ENCODE results near the gene ANKRD27.
A peak's percentile ranks its signal among the peaks of the same experiment; 100 is the strongest.

ANKRD27 gene

GRCh38 chr19:32613008-32613407, 62.0 kb downstream of the ANKRD27 start:
- TF ChIP-seq, protein P1, sequence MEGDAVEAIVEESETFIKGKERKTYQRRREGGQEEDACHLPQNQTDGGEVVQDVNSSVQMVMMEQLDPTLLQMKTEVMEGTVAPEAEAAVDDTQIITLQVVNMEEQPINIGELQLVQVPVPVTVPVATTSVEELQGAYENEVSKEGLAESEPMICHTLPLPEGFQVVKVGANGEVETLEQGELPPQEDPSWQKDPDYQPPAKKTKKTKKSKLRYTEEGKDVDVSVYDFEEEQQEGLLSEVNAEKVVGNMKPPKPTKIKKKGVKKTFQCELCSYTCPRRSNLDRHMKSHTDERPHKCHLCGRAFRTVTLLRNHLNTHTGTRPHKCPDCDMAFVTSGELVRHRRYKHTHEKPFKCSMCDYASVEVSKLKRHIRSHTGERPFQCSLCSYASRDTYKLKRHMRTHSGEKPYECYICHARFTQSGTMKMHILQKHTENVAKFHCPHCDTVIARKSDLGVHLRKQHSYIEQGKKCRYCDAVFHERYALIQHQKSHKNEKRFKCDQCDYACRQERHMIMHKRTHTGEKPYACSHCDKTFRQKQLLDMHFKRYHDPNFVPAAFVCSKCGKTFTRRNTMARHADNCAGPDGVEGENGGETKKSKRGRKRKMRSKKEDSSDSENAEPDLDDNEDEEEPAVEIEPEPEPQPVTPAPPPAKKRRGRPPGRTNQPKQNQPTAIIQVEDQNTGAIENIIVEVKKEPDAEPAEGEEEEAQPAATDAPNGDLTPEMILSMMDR (IDR thresholded peaks at IDR 0.05; ENCODE audit: low read depth, low read length), result no peak
- DNase-seq (ENCODE audit: extremely low read depth, low read depth), result no peak

DNA sequence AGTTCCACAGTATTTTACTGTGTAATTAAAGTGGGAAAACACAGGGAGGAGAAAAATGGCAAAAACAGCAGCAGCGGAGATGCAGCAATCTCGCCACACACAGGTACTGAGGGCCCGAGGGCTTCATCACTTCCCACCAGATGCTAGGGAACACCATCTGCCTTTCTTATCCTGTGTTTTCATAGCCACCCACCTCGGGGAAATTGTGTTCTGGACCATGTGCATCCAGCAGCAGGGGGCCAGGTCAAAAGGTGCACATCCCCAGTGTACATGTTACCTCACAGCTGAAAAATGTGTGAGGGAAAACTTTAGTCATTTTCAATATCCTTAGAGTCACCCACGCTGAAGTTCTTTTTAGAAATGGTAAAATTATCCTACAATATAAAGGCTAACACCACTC, 63.8 kb downstream of the ANKRD27 start:
- no peak for DNase-seq (ENCODE audit: extremely low read depth, low read depth)

DNA sequence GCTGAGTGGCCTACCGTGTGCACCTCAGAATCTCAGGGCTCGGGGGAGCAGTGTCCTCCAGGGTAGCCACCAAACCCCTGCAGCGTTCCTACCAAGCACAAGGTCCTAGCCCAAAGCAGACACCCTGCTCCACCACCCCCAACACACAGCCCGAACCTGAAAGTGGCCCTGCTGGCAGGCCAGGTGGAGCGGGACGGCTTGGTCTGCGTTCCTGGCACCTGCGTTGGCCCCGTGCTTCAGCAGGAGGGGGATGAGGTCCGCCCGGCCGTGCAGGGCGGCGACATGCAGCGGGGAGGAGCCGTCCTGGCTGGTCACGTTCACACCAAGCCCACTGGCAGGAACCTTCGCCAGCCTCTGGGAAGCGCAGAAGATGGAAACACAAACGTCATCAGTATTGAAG, 67.5 kb downstream of the ANKRD27 start:
- no peak for DNase-seq (ENCODE audit: extremely low read depth, low read depth)
- TF ChIP-seq, protein P1 (IDR thresholded peaks at IDR 0.05; ENCODE audit: low read depth, low read length), result no peak

More for the DNA sequence above, 63.8 kb downstream of the ANKRD27 start:
- TF ChIP-seq, protein P1 (IDR thresholded peaks at IDR 0.05; ENCODE audit: low read depth, low read length), result no peak

- no peak for DNase-seq (ENCODE audit: extremely low read depth, low read depth)
- TF ChIP-seq, protein P1 (IDR thresholded peaks at IDR 0.05; ENCODE audit: low read depth, low read length), result no peak
These were observed 68.7 kb downstream of the ANKRD27 start for GRCh38 chr19:32606289-32606688.

DNA sequence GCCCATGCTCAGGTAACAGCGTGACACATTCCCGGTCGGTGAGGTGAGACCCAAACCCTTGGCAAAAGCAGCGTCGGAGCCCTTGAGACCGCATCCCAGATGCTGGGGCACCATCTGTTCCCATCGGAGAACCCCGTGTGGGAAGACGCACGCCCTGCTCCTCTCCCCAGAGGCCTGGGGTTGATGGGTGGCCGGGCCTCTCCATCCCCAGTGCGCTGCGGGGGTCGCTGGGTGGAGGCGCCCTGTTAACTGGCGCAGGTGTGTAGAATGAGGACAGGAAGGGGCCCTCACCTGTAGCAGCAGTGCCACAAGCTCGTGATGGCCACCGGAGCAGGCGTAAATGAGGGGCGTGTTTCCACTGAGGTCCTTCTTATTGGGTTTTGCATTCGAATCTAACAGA, 69.4 kb downstream of the ANKRD27 start:
- TF ChIP-seq, protein P1 (IDR thresholded peaks at IDR 0.05; ENCODE audit: low read depth, low read length), result no peak
- DNase-seq (ENCODE audit: extremely low read depth, low read depth), result no peak

- TF ChIP-seq, protein P1 (IDR thresholded peaks at IDR 0.05; ENCODE audit: low read depth, low read length), result no peak
- no peak for DNase-seq (ENCODE audit: extremely low read depth, low read depth)
These were observed 71.0 kb downstream of the ANKRD27 start for GRCh38 chr19:32603961-32604360.

- peak; percentile 15 for DNase-seq (ENCODE audit: extremely low read depth, low read depth)
- TF ChIP-seq, protein P1 (IDR thresholded peaks at IDR 0.05; ENCODE audit: low read depth, low read length), result peak; percentile 75
These were observed 75.2 kb downstream of the ANKRD27 start for GRCh38 chr19:32599736-32600157.
